Stimulated activated CD4-positive, alpha-beta T cell treated with anti-CD3 and anti-CD28 coated beads, Interleukin-1b, Interleukin-23, amount 100 ng/mL, for 4 hours (primary cell): ENCODE results near the gene RIPOR3.
"Not testable (repeated sequence)": the region's sequence is repeated elsewhere in the genome, so short reads cannot be mapped to it uniquely, and the experiment has no call there.

Experiments
- DNase-seq, 2 donors: peaks; one replicate each; pipeline ENCODE4 v3.0.0-alpha.2; 2020; ENCODE audit warnings: low read depth in 2 of 2

The RIPOR3 gene

DNA sequence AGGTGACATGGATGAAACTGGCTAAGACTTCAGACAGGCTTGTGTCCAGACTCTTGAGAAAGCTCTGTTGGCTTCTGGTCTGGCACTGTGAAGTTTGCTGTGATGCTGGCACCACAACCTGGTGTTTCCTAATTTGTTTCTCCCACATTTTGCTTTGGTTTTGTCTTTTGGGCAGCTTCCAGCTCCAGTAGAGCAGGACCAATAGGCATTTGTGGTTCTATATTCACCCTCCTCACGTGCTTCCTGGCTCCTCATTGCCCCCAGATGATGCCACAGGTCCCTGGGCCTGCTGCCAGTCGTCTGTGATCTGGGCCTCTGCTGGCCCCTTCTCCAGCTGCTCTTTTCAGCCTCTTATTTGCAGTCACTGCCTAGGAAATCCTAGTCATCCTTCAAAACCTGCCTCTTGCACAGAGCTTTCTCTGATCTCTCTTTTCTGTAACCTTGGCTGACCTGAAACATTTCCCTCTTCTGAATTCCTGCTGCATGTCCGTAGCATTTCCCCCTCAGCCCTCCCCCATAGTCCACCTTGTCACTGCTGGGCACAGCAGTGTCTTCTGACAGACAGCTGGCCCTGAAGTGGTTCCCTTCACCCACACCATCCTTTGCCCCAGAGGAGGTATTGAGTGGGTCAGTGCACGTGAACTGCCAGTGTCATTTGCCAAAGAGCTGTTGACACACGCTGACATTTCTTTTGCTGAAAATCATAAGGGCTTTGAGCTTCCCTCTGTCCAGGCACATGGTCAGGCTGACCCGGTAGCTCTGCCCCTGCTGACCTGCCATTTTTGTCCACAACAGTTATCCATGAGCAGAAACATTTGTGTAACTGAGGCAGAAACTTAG, 118.2 kb downstream of the RIPOR3 start:
- DNase-seq, result no peak

DNA sequence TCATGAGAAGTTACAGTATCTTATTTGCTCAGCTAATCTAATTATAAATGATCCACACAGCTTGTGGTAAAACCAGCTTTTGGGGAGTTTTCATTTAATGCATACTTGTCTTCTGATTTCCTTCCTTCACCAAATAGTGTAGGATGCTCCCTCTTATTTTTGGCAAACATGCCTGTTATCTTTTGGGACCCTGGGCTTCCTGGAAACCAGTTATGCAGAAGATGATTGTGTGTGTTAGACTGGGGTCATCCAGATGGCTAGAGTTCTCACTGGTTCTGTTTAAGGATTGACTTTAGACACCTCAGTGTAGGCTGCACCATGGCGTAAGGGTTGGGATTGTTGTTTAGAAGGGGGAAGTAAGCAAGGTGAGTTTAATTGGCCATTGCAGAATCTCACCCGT, 119.9 kb downstream of the RIPOR3 start:
- DNase-seq, result no peak

DNA sequence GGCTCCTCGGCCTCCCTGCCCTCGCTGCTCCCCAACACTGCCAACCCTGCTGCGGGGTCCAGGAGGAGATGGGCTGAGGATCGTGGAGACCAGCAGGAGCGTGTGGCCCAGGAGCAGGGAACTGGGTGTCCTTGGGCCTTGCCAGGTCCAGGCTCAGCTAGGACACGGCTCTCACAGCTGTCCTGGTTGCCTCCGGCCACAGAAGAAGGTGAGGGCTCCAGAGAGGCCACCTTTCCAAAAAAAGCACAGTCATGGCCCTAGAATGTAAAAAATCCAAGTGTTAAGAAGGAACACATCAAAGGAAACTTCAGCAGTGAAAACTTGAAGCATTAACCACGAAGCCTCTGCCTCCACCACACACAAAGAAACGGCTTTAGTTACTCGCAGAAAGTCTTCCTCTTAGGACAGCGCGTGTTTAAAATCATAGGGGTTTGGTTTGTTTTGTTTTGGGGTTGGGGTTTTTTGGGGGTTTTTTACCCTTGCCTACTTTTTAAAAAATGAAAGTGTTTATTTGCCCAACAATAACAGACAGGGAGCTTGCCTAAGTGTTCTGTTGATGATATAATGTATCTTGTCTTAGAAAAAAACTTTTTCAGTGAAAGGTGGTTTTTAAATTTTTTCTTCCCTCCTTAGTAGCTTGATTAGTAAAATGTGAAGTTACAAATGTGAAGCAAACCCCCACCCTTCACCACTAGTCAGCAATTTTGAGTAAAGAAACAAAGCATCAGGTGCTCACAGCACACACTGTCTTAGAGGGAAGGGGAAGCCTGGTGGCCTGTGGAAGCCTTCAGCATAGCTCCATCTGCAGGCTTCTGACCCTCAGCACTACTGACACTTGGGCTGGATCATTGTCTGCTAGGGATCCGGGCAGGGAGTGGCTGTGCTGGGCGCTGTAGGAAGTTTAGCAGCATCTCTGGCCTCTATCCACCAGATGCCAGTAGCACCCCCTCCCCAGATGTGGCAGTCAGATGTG, 121.2 kb downstream of the RIPOR3 start:
- DNase-seq, result no peak

DNA sequence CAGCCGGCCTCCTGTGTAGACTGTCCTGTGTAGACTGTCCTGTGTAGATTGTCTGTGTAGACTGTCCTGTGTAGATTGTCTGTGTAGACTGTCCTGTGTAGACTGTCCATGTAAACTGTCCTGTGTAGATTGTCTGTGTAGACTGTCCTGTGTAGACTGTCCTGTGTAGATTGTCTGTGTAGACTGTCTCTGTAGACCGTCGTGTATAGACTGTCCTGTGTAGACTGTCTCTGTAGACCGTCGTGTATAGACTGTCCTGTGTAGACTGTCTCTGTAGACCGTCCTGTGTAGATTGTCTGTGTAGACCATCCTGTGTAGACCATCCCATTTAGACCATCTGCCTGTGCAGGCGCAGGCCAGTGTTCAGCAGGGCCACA, 121.9 kb downstream of the RIPOR3 start:
- DNase-seq, result not testable (repeated sequence)

DNA sequence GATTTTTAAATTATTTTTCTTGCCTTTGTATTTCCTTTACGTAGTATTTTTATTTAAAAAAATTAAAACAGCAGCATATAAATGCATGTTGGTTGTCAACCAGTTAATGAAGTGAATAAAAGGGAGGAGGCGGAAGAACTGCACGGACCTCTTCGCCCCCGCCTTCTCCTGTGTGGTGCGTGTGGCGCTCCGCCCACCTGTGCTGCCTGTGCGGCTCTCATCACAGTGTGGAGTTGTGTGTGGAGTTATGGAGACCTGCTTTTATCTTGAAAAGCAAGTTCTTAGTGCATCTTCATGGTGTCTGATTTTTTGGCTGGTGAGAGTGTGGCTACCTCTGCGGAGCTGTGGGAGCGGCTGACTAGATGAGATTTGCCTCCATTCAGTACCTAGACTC, 122.8 kb downstream of the RIPOR3 start:
- DNase-seq, result no peak

DNA sequence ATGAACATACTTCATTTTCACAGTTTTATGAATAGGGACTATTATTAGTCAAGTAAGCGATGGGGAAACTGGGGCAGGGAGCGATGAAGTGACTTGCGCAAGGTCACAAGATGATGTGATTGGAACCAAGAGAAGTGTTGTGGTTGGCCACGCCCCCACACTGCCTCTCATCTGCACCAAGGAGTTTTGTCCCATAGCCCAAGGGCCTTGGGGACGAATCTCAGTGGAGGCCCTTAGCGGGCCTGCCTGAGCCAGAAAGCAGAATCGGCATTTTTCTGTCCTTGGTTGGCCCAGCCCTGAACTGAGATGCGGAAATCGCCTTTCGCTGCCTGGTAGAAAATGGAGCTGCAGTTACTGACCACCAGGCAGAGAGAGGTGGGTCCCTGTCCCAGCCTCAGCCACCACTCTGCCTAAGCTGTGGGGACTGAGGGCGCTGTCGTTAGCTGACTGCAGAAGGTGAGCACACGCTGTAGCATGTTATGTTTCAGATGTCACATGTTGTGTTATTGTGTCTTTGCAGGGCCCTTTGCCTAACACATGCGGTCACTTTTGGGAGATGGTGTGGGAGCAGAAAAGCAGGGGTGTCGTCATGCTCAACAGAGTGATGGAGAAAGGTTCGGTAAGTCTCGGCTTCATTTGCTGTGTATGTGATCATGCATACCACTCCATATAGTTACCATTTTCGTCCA, 123.3 kb downstream of the RIPOR3 start:
- no peak for DNase-seq

DNA sequence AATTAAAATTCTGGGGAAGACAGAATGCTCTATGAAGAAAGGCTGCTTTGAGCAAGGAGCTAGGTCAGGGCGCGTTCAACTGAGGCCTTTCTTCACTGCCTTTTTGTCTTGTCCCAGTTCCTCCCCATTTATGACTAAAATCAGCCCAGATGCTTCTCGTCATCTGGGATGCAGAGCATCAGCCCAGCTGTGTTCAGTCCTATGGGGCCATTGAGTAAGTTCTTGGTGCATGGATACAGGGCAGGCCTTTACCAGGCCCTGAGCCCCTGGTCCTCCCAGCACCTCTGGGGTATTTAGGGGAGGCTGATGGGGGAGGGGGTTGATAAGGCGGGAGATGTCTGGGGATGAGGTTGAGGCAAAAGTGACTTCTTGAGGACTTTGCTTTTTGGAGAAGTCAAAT, 125.5 kb downstream of the RIPOR3 start:
- DNase-seq, result no peak

DNA sequence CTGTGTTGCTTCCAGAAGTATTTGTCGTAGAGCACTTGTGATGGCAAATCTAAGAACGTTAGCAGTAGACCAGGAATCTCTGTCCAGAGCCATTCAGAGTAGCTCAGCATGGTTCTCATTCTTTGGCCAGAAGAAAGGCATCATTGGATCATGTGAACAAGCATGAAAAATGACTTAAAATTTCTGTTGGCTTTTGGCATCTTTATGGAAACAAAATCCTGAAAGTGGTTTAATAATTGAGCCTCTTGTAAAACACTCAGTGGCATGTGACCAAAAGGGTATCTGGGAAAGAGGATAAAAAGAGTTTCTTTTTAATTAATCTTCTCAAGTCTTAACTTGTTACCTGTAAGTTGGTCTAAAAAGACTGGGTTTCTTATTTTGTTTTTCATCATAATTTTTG, 126.0 kb downstream of the RIPOR3 start:
- DNase-seq, result no peak

DNA sequence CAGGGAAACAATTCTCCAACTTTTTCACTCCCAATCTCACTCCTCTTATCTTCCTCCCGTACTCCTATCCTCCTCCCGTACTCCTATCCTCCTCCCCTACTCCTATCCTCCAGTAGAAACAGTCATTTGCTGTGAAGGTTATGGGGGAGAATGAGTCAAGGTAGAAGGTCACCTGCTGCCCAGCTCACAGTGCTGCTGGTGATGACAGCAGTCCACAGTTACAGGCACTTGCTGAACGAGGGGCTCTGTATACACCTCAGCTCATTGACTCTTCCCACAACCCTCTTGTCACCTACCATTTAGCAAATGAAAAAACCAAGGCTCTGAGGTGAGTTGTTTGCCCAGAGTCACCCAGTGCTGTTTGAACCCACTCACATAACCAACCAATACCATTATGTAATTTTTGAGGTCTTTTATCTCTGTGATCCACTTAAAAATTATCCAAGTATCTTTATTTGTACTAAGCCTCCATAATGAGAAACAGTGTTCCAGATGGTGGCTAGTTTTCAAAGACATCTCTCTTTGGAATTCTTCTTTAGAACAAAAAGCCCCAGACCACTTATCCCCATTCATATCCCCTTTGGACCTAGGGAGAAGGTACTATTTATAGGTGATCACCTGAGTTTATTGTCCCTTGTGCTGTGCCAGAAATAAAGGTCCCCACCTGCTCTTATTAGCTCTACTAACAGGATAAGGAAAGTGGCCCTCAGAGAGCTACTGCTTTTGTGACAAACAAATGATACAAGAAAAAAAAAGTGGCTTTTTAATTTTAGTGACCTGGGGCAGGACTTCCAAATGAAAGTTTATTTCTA, 128.0 kb downstream of the RIPOR3 start:
- DNase-seq, result no peak

DNA sequence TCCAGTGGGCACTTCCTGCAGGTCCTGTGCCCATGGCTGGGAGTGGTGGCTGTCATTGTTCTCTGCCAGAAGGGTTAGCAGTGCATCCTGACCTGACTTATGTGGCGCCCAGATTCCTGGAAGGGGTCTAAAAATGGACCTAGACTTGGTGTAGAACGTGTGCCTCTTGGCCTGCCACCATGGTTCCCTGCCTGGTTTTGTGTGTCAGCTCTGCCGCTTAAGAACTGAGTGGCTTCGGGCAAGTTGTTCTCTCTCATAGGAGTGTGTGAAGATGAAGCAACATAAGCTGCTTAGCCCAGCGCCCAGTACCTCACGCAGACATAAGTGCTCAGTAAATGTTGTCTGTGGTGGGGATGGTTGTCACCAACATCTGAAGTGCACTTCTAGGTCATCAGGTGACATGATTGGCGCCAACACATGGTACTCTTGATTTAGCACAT, 129.1 kb downstream of the RIPOR3 start:
- no peak for DNase-seq

DNA sequence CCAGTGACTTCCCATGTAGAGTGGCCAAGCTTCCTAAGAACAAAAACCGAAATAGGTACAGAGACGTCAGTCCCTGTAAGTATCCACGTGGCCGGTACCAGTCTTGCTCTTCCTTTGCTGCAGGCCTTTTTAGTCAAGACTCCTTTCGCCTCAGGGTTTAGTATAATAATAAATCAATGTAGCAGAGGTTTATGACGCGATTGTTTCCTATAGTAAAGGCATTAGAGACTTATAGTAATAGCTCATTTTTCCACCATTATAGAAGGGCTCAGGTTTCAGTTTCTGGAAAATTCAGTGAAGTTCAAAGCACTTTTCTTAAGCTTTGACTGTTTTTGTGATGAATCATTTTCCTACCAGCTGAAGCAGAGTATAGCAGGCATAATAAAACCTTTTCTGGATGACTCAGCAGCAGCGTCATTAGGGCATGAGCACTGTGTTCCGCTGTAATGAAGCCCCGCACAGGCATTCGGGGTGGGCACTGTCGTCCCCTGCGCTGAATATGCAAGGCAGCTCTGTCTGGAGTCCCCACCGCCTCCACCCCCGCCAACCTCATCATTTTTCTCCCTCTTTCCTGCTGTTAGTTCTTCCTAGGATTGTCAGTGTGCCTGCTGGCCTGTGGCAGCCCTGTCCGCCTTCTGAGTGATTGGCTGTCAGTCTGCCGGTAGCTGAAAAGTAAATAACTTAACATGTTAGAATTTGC, 129.8 kb downstream of the RIPOR3 start:
- peak; percentile 52 to 54 for DNase-seq

DNA sequence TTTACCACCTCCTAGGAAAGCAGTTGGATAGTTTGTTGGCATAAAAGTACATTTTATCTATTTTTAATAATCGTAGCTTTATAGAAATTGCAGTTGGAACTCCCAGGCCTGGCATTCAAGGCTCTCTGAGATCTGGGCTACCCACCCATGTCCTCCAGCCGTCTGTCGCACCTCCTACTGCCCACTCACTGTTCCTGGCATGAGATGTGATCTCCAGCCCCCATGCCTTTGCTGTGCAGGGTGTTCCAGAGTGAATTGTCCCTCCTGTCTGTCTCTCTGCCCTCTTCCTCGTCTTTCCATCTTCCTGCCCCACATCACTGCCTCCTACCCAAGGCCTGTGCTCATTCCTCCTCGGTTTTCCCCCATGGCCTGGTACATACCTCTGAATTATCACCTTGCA, 130.5 kb downstream of the RIPOR3 start:
- no peak for DNase-seq

DNA sequence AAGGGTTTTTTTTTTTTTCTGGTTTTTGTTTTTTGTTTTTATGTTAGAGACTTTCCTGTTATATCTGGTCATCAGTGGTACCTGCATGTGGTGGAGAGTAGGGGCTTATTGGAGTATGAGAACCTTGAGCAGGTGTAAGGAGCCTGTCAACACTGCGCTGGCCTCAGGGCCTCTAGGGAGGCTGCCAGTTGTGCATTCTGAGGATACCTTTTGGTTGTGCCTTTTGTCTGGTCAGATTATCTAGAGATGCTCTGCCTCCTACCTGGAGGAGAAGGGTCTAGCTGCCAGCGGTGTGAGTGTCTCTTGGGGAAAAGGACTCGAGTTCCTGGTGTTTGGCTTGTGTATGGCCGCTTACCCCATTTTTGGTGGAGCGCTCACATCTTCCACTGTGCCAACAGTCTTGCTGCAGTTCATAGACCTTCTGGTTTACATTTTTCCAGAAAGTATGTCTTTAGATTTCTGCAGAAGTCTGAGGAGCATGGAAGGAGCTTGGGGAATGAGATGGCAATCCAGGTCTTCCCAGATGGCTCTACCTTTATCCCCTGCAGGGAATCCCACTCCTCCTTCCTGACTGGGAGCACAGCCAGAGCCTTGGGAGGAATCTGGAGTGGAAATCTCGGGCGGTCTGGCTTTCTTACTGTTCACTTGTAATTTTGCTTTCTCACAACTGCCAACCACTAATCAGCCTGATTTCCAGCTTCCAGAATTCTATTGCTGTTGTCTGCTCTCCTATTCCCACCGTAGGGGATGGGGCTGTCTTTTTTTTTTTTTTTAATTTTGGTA, 131.3 kb downstream of the RIPOR3 start:
- DNase-seq, result no peak

DNA sequence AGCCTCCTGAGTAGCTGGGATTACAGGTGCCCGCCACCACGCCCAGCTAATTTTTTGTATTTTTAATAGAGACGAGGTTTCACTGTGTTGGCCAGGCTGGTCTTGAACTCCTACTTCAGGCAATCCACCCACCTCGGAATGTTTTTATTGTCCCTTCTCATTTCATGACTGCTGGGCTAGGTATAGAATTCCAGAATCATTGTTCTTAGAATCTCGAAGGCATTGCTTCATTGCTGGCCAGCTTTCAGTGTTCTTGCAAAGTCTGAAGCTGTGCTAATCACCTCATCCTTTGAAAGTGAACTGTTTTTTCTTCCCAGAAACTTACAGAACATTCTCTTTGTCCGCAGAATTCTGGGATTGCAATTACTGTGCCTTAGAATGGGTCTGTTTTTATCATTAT, 132.2 kb downstream of the RIPOR3 start:
- DNase-seq, result no peak

DNA sequence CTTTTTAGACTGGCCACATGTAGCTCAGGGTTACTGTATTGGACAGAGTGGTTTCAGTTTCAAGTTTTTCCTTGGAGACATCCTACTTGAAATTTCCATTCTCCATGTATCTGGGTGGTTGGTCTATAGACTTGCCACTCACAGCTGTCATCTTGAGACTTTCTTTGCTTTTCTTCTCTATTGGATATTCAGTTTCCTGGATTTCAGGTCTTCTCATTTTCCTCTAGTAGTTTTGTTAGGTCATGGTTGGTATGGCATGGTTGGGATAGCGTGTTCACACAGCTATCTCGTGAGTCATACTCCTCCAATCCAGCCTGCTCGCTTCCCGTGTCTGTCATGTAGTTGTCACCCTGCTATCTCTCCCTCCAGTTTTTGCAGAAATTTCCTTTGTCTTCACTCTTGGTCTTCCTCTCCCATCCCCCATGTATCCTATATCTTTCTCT, 132.8 kb downstream of the RIPOR3 start:
- no peak for DNase-seq

DNA sequence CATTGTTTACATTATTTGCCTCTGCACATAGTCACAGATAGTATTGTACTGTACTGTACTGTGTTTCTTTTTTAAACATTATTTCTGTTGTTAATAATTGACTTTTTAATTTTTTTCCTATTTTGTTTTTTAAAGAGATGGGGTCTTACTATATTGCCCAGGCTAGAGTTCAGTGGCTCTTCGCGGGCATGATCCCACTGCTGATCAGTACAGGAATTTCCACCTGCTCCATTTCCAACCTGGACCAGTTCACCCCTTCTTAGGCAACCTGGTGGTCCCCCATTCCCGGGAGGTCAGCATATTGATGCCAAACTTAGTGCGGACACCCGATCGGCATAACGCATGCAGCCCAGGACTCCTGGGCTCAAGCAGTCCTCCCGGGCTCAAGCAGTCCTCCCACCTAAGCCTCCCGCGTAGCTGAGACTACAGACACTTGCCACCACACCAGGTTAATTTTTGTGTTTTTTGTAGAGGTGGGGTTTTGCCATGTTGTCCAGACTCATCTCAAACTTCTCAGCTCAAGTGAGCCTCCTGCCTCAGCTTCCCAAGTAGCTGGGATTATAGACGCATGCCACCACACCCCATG, 133.7 kb downstream of the RIPOR3 start:
- DNase-seq, result no peak

DNA sequence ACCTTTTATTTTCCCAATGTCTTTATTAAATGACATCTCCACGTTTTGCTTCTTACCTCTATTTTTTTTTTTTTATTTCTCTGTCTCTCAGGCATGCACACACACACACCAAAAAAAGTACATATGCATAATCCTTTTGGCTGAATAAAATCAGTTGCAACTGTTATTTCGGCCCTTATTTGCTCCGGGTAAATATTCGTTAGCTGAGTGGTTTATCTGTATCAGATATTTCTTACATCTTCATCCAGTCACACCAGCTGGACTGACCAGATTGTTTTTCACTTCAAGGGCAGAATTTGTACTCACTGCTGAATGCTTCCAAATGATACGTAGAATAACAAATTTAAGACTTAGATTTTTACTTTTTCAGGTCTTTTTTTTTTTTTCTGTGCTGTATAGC, 135.7 kb downstream of the RIPOR3 start:
- DNase-seq, result no peak

DNA sequence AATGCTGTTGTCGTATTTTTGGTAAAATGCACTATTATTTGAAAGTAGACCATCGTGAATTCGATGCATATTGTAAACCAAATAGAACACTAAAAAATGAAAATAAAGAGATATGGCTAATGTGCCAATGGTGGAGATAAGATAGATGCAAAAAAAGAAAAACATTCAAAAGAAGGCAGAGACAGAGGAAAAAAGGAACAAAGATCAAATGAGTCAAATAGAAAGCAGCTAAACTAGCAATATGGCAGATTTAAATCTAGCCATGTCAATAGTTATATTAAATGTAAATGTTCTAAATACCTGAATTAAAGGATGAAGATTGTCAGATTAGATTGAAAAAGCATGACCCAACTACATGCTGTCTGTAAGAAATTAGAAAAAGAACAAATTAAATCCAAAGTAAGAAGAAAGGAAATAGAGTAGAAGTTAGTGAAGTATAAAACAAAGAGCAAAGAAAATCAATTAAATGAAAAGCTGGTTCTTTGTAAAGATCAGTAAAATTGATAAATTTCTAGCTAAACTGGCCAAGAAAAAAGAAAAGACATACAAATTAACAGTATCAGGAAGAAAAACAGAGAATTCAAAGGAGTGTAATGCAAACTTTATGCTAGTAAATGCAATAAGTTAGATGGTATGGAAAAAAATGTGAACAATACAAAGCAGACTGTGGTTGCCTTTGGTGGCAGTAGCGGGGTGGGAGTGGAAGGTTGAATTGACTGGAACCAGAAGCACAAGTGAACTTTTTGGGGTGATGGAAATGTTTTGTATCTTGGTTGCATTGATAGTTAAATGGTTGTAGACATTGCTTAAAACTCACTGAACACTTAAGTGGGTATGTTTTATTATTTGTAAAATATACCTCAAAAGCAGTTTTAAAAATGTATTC, 136.4 kb downstream of the RIPOR3 start:
- no peak for DNase-seq
